ENCODE measurements around the gene FOXK2.

Gene FOXK2
- total RNA-seq, result 80.9 to 102 reads per million in 2 experiments

DNA sequence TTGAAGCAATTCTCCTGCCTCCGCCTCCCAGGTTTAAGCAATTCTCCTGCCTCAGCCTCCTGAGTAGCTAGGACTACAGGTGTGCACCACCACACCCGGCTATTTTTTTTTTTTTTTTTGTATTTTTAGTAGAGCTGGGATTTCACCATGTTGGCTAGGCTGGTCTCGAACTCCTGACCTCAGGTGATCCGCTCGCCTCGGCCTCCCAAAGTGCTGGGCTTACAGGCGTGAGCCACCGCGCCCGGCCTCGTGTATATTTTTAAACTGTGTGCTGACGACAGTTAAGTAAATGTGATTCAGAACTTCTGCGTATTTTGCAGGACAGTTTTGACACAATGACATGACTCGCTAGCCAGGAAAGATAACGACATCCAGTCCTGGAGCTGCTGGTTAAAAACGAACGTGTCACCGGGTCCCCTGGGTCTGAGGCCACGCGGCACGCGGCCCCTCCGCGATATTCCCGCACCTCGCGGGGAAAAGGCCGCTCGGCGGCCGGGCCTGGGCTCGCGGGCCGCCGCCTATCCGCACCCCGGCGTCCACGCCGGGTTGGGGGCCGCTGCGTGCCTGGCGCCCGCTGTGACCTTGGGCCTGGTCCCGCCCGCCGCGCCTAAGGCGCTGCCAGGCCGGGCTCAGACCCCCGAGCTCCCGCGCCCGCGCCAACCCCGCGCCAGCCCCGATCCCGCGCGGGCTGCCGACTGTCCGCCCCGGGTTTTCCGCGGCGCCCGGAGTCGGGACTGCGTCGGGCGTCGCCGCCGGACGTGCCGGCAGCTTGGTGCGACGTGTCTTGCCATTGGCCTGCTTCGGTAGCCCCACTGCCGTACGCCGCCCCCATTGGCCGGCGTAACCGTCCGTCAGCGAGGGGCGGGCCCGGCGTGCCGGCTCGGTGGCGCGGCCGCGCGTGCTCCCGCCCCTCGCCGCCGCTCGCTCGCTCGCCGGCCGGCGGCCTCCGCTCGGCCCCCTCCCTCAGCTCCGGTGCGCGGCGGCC is at the start of gene FOXK2:
Gene FOXK2, plus strand, starts transcription at position 907 of the 985 bp plus-strand sequence. CDS start 157 bp downstream, outside the sequence.
- DNase-seq (ENCODE audit: low read depth), result peak; percentile 91

- no peak for DNase-seq (ENCODE audit: low read depth)
Observed at GRCh38 chr17:82470065-82470464, 49.5 kb upstream of the FOXK2 start.

DNA sequence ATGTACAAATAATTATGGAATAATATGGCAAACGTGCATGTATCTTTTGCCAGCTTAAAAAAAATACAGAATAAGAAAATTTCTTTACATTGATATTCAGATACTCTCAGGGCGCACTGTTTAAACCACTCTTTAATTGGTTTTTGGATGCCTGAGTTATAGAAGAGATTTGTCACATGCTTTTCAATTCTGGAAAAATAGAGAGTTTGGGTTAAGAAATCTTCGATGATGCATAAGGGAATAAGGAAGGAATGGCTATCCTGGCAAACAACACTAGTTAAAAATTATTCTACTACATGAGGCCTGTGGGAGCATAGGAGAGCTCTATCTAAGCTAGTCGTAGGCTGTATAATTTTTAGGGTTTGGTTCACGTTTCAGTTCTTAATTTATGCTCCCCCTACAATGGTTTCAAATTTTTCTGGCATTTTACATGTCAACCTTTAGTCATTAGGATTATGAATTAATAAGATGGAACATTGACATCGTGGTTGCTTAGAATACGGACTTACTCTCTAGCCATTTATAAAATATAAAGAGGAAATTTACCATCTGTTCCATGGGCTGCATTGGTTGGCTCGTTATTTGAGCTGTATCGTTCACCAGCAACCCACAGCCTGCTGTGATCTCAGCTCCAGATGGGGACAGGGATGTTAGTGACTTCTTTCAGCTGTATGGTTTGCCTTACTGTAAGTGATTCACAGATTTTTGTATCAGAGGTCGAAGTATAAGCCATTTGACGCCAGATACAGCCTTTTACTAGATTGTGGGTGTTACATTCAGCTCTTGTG is 45.1 kb upstream of the FOXK2 start:
- no peak for DNase-seq (ENCODE audit: low read depth)

DNA sequence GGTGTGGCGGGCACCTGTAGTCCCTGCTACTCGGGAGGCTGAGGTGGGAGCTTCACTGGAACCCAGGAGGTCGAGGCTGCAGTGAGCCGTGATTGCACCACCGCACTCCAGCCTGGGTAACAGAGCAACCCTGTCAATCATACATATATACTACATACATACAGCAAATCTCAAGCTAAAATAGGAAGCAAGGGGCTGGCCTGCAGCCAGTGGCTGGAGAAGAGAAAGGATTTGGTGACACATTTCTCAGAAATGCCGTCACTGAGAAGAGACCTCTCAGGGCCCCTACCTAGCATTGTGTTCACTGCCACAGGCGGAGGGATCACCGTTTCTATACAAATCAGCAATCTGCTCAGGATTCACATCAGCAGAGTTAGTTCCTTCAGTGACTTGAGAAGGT is 44.1 kb upstream of the FOXK2 start:
- DNase-seq (ENCODE audit: low read depth), result no peak

DNA sequence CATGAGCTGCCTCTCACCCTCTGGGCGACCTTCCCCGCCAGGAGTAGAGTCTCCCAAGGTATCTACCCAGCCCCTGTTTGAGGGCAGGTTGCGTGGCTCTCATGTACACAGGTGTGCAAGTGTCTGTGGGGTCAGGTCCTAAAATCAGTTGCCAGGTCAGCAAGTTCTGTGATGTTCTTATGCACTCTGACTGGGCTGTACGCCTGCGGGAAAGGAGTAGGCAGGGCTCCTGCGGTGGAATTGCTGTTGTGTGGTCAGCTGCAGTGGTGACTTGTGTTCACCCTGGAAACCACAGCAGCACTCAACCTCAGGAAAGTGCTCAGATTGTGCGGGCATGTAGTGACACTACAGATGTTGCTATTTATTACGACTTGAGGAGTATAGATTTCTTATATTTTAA is 41.6 kb upstream of the FOXK2 start:
- no peak for DNase-seq (ENCODE audit: low read depth)

DNA sequence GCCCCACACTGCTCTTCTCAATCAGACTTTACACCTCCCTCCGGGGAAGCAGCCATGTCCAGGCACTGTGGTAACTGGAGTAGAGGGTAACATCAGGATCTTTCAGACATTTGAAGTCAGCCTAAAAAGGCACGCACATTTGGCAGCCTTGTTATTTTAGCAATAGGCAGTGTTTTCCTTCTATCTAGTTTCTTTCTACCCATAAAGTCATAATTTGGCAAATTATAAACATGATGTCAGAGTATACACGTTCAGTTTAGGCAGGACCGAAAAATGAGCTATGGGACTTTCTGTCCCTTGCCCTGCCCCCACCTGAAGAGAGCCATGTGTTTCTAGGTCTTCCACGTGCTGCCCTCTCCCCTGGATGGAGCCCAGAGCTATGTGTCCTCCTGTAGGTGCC is 39.9 kb upstream of the FOXK2 start:
- DNase-seq (ENCODE audit: low read depth), result no peak

DNA sequence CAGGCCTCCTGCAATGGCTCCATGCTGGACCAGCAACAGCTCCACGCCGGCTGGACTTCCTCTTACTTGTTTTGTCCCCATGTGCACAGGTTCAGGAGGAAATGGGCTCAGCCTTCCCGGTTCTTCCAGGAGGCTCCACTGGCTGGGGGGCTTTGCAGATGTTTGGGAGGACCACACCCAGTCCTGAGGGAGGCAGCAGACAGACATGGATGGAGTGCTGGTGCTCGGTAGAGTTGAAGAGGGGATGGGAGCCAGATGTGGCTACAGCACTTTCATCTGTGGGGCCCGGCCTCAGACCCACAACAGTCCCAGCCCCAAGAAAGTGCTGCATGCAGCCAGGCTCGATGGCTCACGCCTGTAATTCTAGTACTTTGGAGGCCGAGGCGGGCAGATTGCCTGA is 39.2 kb upstream of the FOXK2 start:
- DNase-seq (ENCODE audit: low read depth), result no peak

DNA sequence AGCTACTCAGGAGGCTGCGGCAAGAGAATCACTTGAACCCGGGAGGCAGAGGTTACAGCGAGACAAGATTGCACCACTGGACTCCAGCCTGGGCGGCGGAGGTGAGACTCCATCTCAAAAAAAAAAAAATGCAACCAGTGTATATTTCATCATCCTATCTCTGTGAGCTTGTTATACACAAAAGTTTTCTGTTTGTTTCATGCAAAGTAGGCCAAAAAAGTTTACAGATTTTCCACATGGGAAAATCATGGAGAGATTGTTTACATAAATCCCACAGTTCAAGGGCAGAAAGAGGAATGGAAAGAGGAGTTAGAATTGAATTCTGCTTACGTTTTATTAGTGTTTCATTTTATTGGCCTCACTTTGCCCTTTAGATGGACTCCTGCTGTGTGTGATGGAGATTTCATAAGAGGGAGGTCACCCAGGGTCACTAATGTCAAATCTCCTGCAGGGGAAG is 36.3 kb upstream of the FOXK2 start:
- DNase-seq (ENCODE audit: low read depth), result no peak

- no peak for DNase-seq (ENCODE audit: low read depth)
Observed at GRCh38 chr17:82483836-82484235, 35.7 kb upstream of the FOXK2 start.

- DNase-seq (ENCODE audit: low read depth), result no peak
Observed at GRCh38 chr17:82486231-82487094, 33.1 kb upstream of the FOXK2 start.

DNA sequence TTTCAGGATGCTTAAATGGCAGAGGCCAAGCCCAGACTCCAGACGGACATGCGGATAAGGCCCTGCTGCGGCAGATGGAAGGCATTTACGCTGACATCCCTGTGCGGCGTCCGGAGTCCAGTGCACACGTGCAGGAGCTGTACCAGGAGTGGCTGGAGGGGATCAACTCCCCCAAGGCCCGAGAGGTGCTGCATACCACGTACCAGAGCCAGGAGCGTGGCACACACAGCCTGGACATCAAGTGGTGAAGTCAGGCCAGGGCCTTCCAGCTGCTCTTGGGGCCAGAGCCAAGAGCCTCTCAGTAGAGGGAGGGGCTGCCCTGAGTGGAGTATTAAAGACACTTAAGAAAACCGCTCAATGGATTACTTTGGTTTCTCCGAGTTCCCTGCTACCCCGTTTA is 31.6 kb upstream of the FOXK2 start:
- DNase-seq (ENCODE audit: low read depth), result no peak

- DNase-seq (ENCODE audit: low read depth), result no peak
Observed at GRCh38 chr17:82489117-82489516, 30.4 kb upstream of the FOXK2 start.

GRCh38 chr17:82489851-82490511 is 29.6 kb upstream of the FOXK2 start:
- no peak for DNase-seq (ENCODE audit: low read depth)

DNA sequence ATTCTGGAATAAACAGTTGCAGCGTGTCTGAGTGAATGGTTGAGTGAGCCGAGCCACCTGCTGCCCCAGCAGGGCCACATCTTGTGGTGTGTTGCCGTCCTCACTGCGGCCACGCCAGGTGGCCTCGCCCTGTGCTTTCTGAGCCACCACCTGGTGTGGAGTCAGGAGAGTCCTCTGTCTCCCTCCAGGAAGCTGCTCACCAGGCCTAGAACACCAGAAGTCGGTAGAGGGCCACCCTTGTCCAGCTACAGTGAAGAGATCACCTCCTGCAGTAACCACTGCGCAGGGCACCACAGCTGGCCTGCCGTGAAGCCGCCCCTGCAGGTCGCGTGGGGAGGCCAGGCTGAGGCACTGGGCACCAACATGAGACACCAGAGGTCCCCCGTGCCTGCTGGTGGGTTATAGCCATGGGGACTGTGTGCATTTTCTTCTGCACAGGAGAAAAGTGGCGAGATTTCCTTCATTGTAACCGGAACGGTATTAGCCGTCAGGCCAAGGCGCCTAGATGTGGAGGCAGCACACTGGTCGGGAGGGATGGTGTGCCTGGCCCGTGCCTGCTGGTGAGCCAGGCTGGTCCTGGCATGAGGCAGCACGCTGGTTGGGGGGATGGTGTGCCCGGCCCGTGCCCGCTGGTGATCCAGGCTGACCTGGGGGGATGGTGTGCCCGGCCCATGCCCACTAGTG is 28.9 kb upstream of the FOXK2 start:
- no peak for DNase-seq (ENCODE audit: low read depth)

DNA sequence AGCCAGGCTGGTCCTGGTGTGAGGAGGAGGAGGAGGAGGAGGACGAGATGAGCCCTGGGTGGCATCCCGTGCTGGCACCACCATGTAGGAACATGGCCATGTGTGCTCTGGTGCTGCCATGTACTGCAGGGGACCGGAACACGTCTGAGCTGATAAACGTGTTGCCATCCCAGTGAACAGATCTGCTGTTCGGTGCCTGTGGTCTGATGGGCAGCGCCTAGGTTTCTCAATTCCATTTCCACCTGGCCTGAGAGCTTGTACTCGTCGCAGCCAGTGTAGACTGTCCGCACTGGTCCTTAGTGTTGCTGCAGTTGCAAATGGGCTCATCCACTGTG is 28.4 kb upstream of the FOXK2 start:
- no peak for DNase-seq (ENCODE audit: low read depth)

DNA sequence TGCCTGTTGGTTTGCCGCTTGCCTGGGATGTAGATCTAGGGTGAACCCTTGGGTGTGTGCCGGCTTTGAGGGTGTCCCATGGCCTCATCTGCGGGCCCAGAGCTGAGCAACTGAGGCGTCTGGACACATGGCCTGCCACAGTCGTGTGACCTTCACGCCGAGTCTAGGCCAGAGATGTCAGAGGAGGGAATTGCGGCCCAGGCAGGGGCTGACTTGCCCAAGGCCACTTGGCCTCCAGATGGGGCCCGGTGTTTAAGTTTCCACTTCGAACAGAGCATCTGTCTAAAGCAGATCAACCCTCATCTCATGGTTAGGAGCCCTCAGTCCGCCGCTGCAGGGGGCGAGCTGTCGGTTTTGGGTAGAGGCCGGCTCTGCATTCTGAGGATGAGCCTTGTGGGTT is 28.0 kb upstream of the FOXK2 start:
- no peak for DNase-seq (ENCODE audit: low read depth)

DNA sequence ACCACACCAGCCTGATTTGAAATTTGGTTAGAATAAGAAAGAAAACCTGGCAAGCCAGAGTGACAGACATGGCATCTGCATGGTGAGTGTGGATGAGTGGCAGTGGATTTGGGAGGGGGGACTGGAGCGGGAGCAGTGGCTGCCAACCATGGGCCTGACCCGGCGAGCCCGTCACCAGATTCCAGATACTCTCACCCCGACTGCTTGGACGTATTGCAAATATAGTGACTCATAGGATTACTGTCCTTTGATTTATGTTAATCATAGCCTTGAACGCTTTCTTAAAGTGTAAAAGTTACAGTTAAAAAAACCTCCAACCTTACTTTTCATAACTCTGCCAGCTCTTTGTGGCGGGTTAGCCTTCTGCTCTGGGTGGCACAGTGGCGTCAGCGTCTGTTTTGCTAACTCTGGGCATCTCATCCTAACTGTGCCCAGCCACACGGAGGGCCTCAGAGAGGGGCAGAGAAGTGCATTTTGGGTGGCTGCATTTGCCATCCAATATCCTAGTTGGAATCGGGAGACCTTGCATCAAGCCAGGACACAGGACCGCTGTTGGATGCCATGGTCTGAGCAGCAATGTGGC is 26.8 kb upstream of the FOXK2 start:
- no peak for DNase-seq (ENCODE audit: low read depth)

- DNase-seq (ENCODE audit: low read depth), result no peak
Observed at GRCh38 chr17:82493226-82493781, 26.2 kb upstream of the FOXK2 start.

GRCh38 chr17:82494236-82495055 is 25.1 kb upstream of the FOXK2 start:
- DNase-seq (ENCODE audit: low read depth), result peak; percentile 67

Data from T follicular helper cell (primary cell).